GM12878 (cell line): ENCODE measurements around the gene DOCK1. TPM values are rescaled to one million over a fixed set of nuclear protein-coding genes. Genes with fewer than 3 reads are reported as not detected.

Experiments used
- ATAC-seq: fragments of 200-7000 bp; cut with Tn5 transposase; 3 replicates; pipeline ENCODE4 v1.9.1; 2020; ENCODE audit warnings: mild to moderate bottlenecking, moderate library complexity
- BruUV-seq: library from RNA; stranded (reverse); fragments of 400-500 nt; replicated peaks from 2 replicates; lab custom pipeline; 2021; lab: Mats Ljungman, UMichigan
- CTCF ChIA-PET: fragments of 300-600 bp; sonication (Branson Sonifier 250); formaldehyde crosslinking; extraction: SDS; loops from one replicate; lab custom pipeline; 2021; ENCODE audit warnings: inconsistent platforms; lab: Yijun Ruan, JAX
- POLR2A ChIA-PET: fragments of 350-600 bp; formaldehyde crosslinking; extraction: SDS; loops from one replicate; lab custom pipeline; 2021; ENCODE audit warnings: inconsistent platforms; lab: Charles Lee
- RAD21 ChIA-PET: fragments of 300-600 bp; sonication (Branson Sonifier 250); formaldehyde crosslinking; loops from one replicate; lab custom pipeline; 2023; ENCODE audit warnings: antibody characterized with exemption; ENCODE audit not compliant: unreplicated experiment; lab: Charles Lee
- SMC1A ChIA-PET: fragments of 300-600 bp; sonication (Branson Sonifier 250); formaldehyde crosslinking; loops from one replicate; lab custom pipeline; 2023; ENCODE audit not compliant: unreplicated experiment, uncharacterized antibody; lab: Charles Lee
- DNase-seq: peaks from one replicate; pipeline ENCODE4 v3.0.0-alpha.2; 2011; ENCODE audit warnings: low read depth, low spot score
- FAIRE-seq: peaks from 3 replicates; lab custom pipeline; 2011; peaks lifted over from hg19 to GRCh38; lab: Jason Lieb, UNC
- H2AFZ ChIP-seq: 2 replicates; pipeline ENCODE4 v1.6.0; 2011; ENCODE audit warnings: low read depth, low read length, control low read depth; ENCODE audit not compliant: control insufficient read depth
- H3K27ac ChIP-seq: 2 replicates; pipeline ENCODE4 v1.5.1; 2011; ENCODE audit warnings: control low read depth; ENCODE audit not compliant: control insufficient read depth, insufficient read depth
- H3K27me3 ChIP-seq, 2 experiments: replicated peaks in 1 of 2; 2 replicates each; pipeline versions ENCODE4 v1.6.0 to v1.6.1; 2011; ENCODE audit warnings: low read length in 1 of 2; ENCODE audit not compliant: control insufficient read depth in 2 of 2, insufficient read depth in 2 of 2
- H3K36me3 ChIP-seq, 2 experiments: 2 replicates each; pipeline ENCODE4 v1.5.1; 2011; ENCODE audit warnings: low read length in 1 of 2; ENCODE audit not compliant: control insufficient read depth in 2 of 2, insufficient read depth in 2 of 2
- H3K4me1 ChIP-seq: 2 replicates; pipeline ENCODE4 v1.6.1; 2011; ENCODE audit warnings: mild to moderate bottlenecking, low read length, moderate library complexity, mixed read lengths; ENCODE audit not compliant: control insufficient read depth, insufficient read depth
- H3K4me2 ChIP-seq: 2 replicates; pipeline ENCODE4 v1.6.0; 2011; ENCODE audit warnings: control low read depth; ENCODE audit not compliant: control insufficient read depth, insufficient read depth
- H3K4me3 ChIP-seq: fragments of 200-600 bp; sonication (generic); 2 replicates; pipeline ENCODE4 v1.5.1; 2016
- H3K79me2 ChIP-seq: 2 replicates; pipeline ENCODE4 v1.6.0; 2011; ENCODE audit warnings: low read length; ENCODE audit not compliant: control insufficient read depth, insufficient read depth
- H3K9ac ChIP-seq: 2 replicates; pipeline ENCODE4 v1.8.0; 2011; ENCODE audit warnings: low read length, control low read depth, mixed read lengths; ENCODE audit not compliant: control insufficient read depth, insufficient read depth
- H3K9me3 ChIP-seq: replicated peaks from 3 replicates; pipeline ENCODE4 v1.5.1; 2011; ENCODE audit warnings: mild to moderate bottlenecking, low read length; ENCODE audit not compliant: control insufficient read depth, insufficient read depth
- H4K20me1 ChIP-seq: 2 replicates; pipeline ENCODE4 v1.6.0; 2011; ENCODE audit not compliant: control insufficient read depth, insufficient read depth
- BRCA1 ChIP-seq: IDR thresholded peaks from 2 replicates; pipeline ENCODE4 v1.6.1; 2011; ENCODE audit warnings: low read depth, low read length, improper control_type of control experiment
- RAD51 ChIP-seq: fragments of 450-650 bp; IDR thresholded peaks from 2 replicates; pipeline ENCODE4 v1.6.1; 2016; ENCODE audit warnings: moderate library complexity, mild to moderate bottlenecking, inconsistent platforms
- RELA ChIP-seq: fragments of 450-650 bp; IDR thresholded peaks from 2 replicates; pipeline ENCODE4 v1.8.0; 2014; ENCODE audit warnings: borderline replicate concordance; ENCODE audit not compliant: partially characterized antibody
- WGBS: methylation state at CpG from one replicate; pipeline ENCODE4 v1.1.6; 2016; ENCODE audit warnings: low lambda C conversion rate; ENCODE audit not compliant: insufficient replicate concordance, insufficient coverage; ENCODE audit errors: missing lambda C conversion rate; 5-methylcytosine and 5-hydroxymethylcytosine counted together
- in situ Hi-C: fragments of 300-500 bp; cut with MboI; formaldehyde crosslinking; loops from 9 replicates; pipeline ENCODE4 v1.14.3; 2018; ENCODE audit warnings: mixed read lengths
- intact Hi-C: fragments of 100-400 bp; cut with micrococcal nuclease; formaldehyde crosslinking; loops from one replicate; pipeline ENCODE4 v1.14.2; 2022; ENCODE audit not compliant: unreplicated experiment
- polyA plus RNA-seq, 11 experiments: library from polyadenylated mRNA; depleted of rRNA in 4 of 11; unstranded in 6 of 11; stranded (reverse) in 5 of 11; fragments of >200 nt; fragmentation: Nextera tagmentation in 4 of 11; fragmentation: Illumina TruSeq in 1 of 11; extraction: Ambion mirVana in 4 of 11; extraction: Trizol in 1 of 11; gene quantifications; 1 replicate in 1 of 11; 2 replicates in 10 of 11; pipeline versions ENCODE4 v1.2.1 to v1.2.3, GENCODE V29; 2011 to 2016; ENCODE audit warnings: inconsistent platforms in 2 of 11, missing spikeins in 2 of 11, low read depth in 1 of 11
- total RNA-seq, 4 experiments: library from RNA; depleted of rRNA in 3 of 4; stranded (reverse); fragments of >200 nt in 3 of 4; fragmentation: Illumina TruSeq in 1 of 4; extraction: Trizol in 1 of 4; gene quantifications; 2 replicates each; pipeline versions ENCODE4 v1.2.1 to v1.2.3, GENCODE V29; 2013 to 2021
- TF ChIP-seq, protein P1 (sequence below): fragments of 450-650 bp; conservative IDR thresholded peaks from 2 replicates; pipeline ENCODE4 v1.6.1; 2017; ENCODE audit warnings: mild to moderate bottlenecking, moderate library complexity
- TF ChIP-seq, protein P2 (sequence below): IDR thresholded peaks from 2 replicates; pipeline ENCODE4 v1.6.1; 2012; ENCODE audit warnings: improper control_type of control experiment, low read depth, low read length; ENCODE audit not compliant: insufficient replicate concordance

DOCK1 gene
- total and polyA plus RNA-seq, 10 of the 15 experiments (the other 5 are each of a cell fraction or from before 2014, with no cell fraction given), result 0.05 to 0.18 TPM; not detected in 8

DNA sequence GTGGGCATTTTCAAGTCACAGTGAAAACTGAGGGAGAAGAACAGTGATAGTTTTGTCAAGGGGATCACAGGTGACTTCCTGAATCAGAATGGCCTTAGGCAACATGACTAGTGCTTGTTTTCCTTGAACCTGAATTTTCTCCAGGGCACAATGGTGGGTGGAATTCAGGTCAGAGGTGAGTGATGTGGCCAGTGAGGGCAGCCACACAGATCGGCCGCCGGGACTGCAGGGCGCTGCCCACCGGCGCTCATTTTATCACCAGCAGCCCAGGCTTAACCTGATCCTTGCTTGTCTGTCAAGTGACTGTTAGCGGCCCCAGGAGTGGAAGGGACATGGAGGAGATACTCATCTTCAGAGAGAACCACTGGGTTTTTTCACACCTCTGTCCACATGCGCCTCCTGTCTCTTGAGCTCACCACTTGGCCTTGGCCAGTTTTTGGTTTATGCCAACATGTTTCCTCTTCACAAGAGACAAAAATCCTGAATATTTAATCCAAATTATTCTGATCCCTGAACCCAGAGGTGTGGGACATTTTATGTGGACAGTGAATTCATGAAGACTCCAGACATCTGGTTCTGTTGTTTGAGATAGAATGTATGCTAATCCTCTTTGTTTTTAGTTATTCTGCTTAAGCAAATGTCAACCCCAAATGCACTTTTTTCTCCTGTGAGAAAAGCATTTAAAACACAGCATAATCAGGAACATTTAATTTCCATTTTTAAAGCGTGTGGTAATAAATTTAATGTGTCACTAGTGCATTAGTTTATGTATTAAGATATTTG lies 108.7 kb downstream of the DOCK1 start:
- RAD21 ChIA-PET, result no interaction called here
- no peaks in the 10 kb centered on the region for H3K4me1 ChIP-seq
- SMC1A ChIA-PET, result no interaction called here
- FAIRE-seq, result no peak
- in situ Hi-C loops (no loop called here), intact Hi-C loops (no loop called here)
- no TSS peak for BruUV-seq
- no peak overlapping the region for H2AFZ ChIP-seq
- no peak overlapping the region for H3K4me2 ChIP-seq
- H4K20me1 ChIP-seq, result no peaks in the 10 kb centered on the region
- no peak overlapping the region for H3K4me3 ChIP-seq
- POLR2A ChIA-PET, result no interaction called here
- no peaks in the 10 kb centered on the region; the same call in 2 of the 3 replicates for H3K9me3 ChIP-seq
- no peaks in the 10 kb centered on the region for H3K36me3 ChIP-seq
- CTCF ChIA-PET, result no interaction called here
- TF ChIP-seq, protein P1, sequence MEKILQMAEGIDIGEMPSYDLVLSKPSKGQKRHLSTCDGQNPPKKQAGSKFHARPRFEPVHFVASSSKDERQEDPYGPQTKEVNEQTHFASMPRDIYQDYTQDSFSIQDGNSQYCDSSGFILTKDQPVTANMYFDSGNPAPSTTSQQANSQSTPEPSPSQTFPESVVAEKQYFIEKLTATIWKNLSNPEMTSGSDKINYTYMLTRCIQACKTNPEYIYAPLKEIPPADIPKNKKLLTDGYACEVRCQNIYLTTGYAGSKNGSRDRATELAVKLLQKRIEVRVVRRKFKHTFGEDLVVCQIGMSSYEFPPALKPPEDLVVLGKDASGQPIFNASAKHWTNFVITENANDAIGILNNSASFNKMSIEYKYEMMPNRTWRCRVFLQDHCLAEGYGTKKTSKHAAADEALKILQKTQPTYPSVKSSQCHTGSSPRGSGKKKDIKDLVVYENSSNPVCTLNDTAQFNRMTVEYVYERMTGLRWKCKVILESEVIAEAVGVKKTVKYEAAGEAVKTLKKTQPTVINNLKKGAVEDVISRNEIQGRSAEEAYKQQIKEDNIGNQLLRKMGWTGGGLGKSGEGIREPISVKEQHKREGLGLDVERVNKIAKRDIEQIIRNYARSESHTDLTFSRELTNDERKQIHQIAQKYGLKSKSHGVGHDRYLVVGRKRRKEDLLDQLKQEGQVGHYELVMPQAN, result no peak
- TF ChIP-seq, all 136 proteins: peak for 0
- ATAC-seq, result no peak
- 67% methylated on average over 9 of the region's 9 CpGs for WGBS
- DNase-seq, result no peak
- Histone ChIP-seq H3K27me3 (no peaks in the 10 kb centered on the region), H3K9ac (no peak overlapping the region), H3K27ac (no peak overlapping the region), H3K79me2 (no peaks in the 10 kb centered on the region)

DNA sequence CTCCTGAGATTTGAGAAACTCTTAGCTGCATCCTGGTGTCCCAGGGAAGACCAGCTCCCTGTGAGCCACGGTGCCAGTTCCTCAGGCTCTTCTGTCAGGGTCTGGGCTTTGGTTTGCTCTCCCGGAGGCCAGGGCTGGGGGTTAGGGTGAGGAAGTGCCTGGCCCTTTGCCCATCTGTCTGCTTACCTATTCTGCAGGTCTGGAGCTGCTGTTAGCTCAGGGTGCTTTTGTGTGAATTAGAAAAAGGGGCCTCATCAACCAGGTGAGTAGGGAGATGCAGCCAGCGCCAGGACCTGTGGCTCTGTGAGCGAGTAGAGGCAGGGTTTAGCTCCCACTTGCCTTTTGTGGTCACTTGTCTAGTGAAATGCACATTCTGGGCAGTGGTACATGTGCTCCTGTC lies 109.4 kb downstream of the DOCK1 start:
- no peaks in the 10 kb centered on the region for H3K4me1 ChIP-seq
- no peak overlapping the region for H2AFZ ChIP-seq
- 0% methylated on average over 4 of the region's 4 CpGs for WGBS
- H3K9me3 ChIP-seq, result no peaks in the 10 kb centered on the region; the same call in 2 of the 3 replicates
- BruUV-seq, result no TSS peak
- no peak overlapping the region for H3K27ac ChIP-seq
- H3K36me3 ChIP-seq, result no peaks in the 10 kb centered on the region
- no peaks in the 10 kb centered on the region for H4K20me1 ChIP-seq
- intact Hi-C loops, result no loop called here
- no peaks in the 10 kb centered on the region for H3K79me2 ChIP-seq
- DNase-seq (no peak), ATAC-seq (no peak), FAIRE-seq (no peak)
- ChIA-PET CTCF (no interaction called here), RAD21 (no interaction called here), SMC1A (no interaction called here), POLR2A (no interaction called here)
- H3K9ac ChIP-seq, result no peak overlapping the region
- no peaks in the 10 kb centered on the region for H3K27me3 ChIP-seq
- H3K4me3 ChIP-seq, result no peak overlapping the region
- in situ Hi-C loops, result no loop called here
- no peak overlapping the region for H3K4me2 ChIP-seq
- TF ChIP-seq, protein P2, sequence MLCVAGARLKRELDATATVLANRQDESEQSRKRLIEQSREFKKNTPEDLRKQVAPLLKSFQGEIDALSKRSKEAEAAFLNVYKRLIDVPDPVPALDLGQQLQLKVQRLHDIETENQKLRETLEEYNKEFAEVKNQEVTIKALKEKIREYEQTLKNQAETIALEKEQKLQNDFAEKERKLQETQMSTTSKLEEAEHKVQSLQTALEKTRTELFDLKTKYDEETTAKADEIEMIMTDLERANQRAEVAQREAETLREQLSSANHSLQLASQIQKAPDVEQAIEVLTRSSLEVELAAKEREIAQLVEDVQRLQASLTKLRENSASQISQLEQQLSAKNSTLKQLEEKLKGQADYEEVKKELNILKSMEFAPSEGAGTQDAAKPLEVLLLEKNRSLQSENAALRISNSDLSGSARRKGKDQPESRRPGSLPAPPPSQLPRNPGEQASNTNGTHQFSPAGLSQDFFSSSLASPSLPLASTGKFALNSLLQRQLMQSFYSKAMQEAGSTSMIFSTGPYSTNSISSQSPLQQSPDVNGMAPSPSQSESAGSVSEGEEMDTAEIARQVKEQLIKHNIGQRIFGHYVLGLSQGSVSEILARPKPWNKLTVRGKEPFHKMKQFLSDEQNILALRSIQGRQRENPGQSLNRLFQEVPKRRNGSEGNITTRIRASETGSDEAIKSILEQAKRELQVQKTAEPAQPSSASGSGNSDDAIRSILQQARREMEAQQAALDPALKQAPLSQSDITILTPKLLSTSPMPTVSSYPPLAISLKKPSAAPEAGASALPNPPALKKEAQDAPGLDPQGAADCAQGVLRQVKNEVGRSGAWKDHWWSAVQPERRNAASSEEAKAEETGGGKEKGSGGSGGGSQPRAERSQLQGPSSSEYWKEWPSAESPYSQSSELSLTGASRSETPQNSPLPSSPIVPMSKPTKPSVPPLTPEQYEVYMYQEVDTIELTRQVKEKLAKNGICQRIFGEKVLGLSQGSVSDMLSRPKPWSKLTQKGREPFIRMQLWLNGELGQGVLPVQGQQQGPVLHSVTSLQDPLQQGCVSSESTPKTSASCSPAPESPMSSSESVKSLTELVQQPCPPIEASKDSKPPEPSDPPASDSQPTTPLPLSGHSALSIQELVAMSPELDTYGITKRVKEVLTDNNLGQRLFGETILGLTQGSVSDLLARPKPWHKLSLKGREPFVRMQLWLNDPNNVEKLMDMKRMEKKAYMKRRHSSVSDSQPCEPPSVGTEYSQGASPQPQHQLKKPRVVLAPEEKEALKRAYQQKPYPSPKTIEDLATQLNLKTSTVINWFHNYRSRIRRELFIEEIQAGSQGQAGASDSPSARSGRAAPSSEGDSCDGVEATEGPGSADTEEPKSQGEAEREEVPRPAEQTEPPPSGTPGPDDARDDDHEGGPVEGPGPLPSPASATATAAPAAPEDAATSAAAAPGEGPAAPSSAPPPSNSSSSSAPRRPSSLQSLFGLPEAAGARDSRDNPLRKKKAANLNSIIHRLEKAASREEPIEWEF, result no peak
- TF ChIP-seq RELA (no peak), BRCA1 (no peak), RAD51 (no peak)
